Measurements from ENCODE around the gene TBC1D22B.

Gene TBC1D22B

DNA sequence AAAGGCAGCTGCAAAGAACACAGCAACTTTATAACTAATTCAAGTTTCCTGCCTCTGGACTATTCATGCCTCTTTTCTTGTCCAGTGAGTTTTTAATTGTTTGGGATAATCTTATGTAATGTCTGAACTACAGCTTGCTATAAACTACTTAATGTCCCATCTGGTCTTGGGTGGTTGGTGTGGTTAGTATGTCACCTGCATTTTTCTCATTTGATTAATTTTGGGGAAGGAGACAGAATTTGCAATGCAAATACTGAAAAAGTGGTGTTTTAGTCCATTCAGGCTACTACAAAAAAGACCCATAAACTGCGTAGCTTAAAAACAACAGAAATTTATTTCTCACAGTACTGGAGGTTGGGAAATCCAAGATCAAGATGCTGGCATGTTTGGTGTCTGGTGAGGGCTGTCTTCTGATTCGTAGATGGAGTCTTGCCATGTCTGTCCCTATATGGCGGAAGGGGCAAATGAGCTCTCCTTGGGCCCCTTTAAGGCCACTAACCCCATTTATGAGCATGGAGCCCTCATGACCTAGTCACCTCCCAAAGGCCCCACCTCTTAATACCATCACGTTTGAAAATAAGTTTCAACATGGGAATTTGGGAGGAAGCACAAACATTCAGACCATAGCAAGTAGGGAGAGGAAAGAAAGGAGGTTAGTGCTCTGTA lies 118.6 kb downstream of the TBC1D22B start:
- DNase-seq (ENCODE audit: low read depth, low spot score) = no peak
- TF ChIP-seq, protein P1, sequence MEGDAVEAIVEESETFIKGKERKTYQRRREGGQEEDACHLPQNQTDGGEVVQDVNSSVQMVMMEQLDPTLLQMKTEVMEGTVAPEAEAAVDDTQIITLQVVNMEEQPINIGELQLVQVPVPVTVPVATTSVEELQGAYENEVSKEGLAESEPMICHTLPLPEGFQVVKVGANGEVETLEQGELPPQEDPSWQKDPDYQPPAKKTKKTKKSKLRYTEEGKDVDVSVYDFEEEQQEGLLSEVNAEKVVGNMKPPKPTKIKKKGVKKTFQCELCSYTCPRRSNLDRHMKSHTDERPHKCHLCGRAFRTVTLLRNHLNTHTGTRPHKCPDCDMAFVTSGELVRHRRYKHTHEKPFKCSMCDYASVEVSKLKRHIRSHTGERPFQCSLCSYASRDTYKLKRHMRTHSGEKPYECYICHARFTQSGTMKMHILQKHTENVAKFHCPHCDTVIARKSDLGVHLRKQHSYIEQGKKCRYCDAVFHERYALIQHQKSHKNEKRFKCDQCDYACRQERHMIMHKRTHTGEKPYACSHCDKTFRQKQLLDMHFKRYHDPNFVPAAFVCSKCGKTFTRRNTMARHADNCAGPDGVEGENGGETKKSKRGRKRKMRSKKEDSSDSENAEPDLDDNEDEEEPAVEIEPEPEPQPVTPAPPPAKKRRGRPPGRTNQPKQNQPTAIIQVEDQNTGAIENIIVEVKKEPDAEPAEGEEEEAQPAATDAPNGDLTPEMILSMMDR (IDR thresholded peaks at IDR 0.05; ENCODE audit: low read depth, low read length) = no peak
- in situ Hi-C loops (cut with HindIII; ENCODE audit: low sequenced_read_pairs) = no loop called here
- no peak overlapping the region for H3K4me3 ChIP-seq (ENCODE audit: low read depth, low read length)

DNA sequence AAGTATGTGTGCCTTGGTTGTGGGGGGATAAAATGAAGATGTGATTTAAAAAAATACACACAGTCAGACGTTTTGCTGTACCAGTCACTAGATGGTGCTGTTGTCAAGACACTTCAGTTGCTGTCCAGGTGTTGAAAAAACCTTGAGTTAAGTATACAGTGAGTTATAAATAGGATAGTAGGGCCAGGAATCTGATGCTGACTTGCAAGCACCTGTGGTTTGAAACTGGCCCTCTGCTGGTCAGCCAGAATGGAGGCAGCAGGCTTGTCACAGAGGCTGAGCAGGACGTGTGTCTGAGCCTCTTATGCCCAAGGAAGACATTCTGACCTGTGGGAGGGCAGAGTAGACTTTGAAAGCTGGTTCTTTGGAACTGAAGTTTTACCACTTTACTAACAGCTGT lies 124.0 kb downstream of the TBC1D22B start:
- peak; percentile 61 for DNase-seq (ENCODE audit: low read depth, low spot score)
- TF ChIP-seq, protein P1 (IDR thresholded peaks at IDR 0.05; ENCODE audit: low read depth, low read length) = peak; percentile 65
- H3K4me3 ChIP-seq (ENCODE audit: low read depth, low read length) = no peak overlapping the region
- in situ Hi-C loops (cut with HindIII; ENCODE audit: low sequenced_read_pairs) = no loop called here

All from astrocyte of the spinal cord (primary cell).